GM18951 (cell line): ENCODE measurements around the gene PRND.
"Not testable (repeated sequence)": the region's sequence is repeated elsewhere in the genome, so short reads cannot be mapped to it uniquely, and the experiment has no call there.

ENCODE experiments used
- POLR2A ChIP-seq: IDR thresholded peaks from 4 replicates; pipeline ENCODE4 v1.6.1; 2011; ENCODE audit warnings: mild to moderate bottlenecking; ENCODE audit not compliant: insufficient read length, insufficient read depth; ENCODE audit errors: extremely low read depth
- in situ Hi-C: fragments of 300-500 bp; cut with MboI; formaldehyde crosslinking; loops from one replicate; pipeline ENCODE4 v1.12.0; 2022; ENCODE audit warnings: low sequenced_read_pairs, mixed read lengths, inconsistent platforms; ENCODE audit not compliant: unreplicated experiment

Gene PRND

GRCh38 chr20:4714818-4715217, 6.9 kb upstream of the PRND start:
- no peak for TF ChIP-seq POLR2A
- in situ Hi-C loops, result loop anchor here (5.0 kb wide), 1 partner anchor 113 kb away; no protein-coding TSS in a partner anchor

DNA sequence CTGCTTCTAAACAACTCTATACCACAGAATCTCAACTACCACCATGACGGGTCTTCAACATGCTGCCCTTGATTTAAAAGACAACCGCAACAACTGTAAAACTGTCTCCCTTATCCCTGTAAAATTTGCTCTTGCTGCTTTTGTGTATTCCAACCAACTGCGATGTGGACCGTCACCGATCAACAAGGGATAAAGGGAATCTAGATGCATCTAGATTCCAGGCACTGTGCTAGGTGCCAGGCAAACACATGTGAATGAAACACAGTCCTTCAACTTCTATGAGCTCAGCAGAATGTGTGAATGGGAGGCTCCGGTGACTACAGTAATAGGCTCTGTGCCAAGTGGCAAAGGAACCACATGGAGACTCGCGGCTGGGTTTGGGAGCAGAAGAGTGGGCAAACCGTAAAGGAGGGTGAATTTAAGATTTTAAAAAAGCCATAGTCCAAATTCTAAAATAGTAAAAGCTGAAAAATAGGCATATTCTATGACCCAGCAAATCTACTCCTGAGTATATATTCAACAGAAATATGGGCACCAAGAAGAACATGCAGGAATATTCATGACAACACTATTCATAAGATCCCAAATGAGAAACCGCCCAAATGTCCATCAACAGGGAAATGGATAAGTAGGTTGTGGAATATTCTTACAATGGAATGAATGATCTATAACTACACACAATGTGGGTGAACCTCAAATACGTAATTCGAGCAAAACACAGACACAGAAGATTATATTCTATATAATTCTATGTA, 3.7 kb upstream of the PRND start:
- TF ChIP-seq POLR2A, result no peak
- in situ Hi-C loops, result loop anchor here (5.0 kb wide), 1 partner anchor 116 kb away; no protein-coding TSS in a partner anchor

GRCh38 chr20:4719190-4719589, 2.5 kb upstream of the PRND start:
- in situ Hi-C loops, result loop anchor here (5.0 kb wide), 1 partner anchor 117 kb away; no protein-coding TSS in a partner anchor
- no peak for TF ChIP-seq POLR2A

- in situ Hi-C loops, result no loop called here
- TF ChIP-seq POLR2A, result no peak
These were observed 1.4 kb upstream of the PRND start for GRCh38 chr20:4720041-4720976.

DNA sequence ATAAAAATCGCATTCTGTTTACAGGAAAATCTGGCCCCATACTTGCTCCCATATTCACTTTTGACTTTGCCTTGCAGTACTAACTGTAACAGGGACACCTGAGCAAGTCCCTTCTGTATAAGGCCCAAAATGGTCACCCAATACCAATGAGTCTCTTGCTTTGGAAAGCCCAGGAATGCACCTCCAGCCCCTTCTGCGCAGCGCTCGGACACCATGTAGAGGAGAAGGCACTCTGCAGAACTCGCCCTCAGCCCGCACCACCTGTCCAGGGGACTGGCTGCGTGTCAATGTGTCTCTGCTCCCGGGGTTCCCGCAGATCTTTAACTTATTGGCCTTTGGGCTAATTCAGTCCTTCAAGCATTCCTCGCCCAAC, 746 bp upstream of the PRND start:
- no peak for TF ChIP-seq POLR2A
- in situ Hi-C loops, result no loop called here

- in situ Hi-C loops, result no loop called here
- no peak for TF ChIP-seq POLR2A
These were observed 862 bp downstream of the PRND start for GRCh38 chr20:4722571-4722970.

GRCh38 chr20:4722993-4723392, 1.3 kb downstream of the PRND start:
- no peak for TF ChIP-seq POLR2A

DNA sequence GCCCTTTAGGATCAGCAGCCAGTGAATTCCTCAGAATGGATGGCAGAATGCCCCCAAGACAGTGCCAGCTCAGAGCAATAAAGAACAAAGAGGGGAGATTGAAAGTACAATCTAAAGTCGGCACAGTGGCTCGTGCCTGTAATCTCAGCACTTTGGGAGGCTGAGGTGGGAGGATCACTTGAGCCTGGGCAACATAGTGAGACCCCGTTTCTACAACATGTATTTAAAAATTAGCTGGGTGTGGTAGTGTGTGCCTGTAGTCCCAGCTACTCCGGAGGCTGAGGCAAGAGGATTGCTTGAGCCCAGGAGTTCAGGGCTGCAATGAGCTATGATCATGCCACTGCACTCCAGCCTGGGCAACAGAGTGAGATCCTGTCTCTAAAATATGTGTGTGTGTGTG, 1.8 kb downstream of the PRND start:
- in situ Hi-C loops, result not testable (repeated sequence)

More at GRCh38 chr20:4722993-4723392, 1.3 kb downstream of the PRND start:
- in situ Hi-C loops, result no loop called here

GRCh38 chr20:4724459-4725262, 3.0 kb downstream of the PRND start:
- TF ChIP-seq POLR2A, result no peak
- in situ Hi-C loops, result no loop called here

GRCh38 chr20:4725263-4725550, 3.5 kb downstream of the PRND start:
- no peak for TF ChIP-seq POLR2A
- in situ Hi-C loops, result no loop called here

- in situ Hi-C loops, result no loop called here
These were observed 5.1 kb downstream of the PRND start for GRCh38 chr20:4726710-4727397.

DNA sequence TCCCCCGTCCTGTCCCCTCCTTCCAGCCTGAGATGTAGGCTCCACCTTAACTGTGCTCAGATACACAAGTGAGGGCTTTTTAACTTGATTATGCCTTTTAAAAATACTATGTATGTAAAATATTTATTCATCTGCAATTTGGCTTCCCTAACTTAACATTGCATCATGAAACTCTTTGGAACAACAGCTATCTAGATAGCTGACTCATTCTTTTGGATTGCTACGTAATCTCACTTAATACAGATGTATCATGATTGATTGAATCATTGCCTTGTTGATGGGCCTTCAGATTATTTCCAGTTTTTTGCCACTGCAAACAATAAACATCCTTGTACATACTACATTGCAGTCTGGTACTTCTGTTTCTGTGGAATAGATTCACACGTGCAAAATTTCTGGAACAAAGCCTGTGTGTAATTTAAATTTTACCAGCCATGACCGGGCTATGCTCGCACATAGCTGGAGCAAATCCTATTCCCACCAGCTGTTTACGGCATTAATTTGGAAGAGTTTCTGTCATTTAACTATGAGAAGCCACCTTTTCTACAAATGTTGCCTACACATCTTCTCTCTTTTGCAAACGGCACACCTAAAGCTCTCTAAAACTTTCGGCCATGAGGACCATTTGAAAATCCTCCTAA, 6.5 kb downstream of the PRND start:
- no peak for TF ChIP-seq POLR2A
- in situ Hi-C loops, result no loop called here

More at GRCh38 chr20:4726710-4727397, 5.1 kb downstream of the PRND start:
- no peak for TF ChIP-seq POLR2A
